Embryonic facial prominence (tissue), 1 donor: ENCODE results near the gene APOL2.
"Not testable (repeated sequence)": the region's sequence is repeated elsewhere in the genome, so short reads cannot be mapped to it uniquely, and the experiment has no call there.

Experiments used
- DNase-seq: peaks from one replicate; pipeline ENCODE4 v3.0.0-alpha.2; 2016; ENCODE audit errors: extremely low spot score

Gene APOL2

DNA sequence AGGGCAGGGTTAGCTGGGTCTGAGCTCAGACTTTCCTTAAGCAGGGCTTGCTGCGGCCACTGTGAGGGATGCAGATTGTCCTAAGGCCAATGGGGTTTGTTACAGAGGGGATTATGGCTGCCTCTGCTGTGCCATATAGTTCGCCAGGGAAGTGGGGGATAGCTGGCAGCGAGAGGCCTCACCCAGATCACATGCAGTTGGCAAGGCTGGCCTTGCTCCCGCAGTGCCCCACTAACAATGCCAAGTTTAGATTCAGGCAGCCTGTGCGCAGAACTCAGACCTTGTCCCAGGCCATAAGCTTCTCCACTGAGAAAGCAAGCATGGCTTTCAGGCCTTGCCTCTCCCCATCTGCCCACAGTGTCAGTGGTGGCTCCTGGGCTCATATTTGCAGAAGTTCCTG lies 4.7 kb upstream of the APOL2 start:
- no peak for DNase-seq

DNA sequence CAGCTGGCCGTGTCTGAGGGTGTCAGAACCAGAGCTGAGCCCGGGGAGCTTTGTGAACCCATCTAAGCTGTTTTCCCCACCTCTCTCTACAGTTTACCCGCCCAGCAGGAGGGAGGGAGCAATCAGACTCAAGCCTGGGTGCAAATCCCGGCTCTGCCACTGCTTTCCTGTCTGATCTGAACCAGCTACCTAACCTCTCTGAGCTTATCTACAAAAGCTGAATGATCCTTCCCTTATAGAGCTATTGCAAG lies 252 bp downstream of the APOL2 start:
- DNase-seq = no peak

DNA sequence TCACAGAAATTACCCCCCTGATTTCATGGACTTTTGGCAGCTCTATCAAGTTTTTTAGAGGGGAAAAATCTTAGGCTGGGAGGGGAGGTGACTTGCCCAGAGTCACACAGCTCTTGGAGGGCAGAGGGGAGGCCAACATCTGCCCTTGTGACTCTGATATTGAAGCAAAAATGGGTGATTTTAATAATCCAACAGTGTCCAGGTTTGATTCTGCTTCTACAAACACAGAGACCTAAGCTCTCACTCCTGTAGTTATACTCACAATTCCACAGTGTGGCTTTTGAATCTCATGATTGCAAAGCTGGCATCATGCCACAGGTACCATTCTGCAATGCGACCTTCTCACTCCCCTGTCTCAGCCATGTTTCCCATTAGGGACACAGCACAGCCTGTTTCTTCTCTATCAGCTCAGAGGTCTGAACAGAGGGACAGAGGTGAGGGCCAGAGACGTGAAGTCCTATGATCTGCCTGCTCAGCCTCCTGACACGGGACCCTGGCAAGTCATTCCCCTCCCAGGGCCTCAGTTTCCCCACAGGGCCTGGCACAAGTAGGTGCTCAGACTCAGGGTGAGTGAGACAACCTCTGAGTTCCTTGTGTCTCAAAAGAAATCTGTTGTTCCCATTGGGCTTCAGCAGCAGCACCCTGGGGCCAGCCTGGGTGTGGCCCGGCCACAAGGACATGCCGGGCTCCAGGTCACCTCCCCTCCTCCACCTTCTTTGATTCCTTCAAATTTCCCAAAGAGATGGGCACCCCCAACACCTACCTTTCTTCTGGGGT lies 766 bp downstream of the APOL2 start:
- DNase-seq = no peak

- no peak for DNase-seq
Observed at GRCh38 chr22:36237462-36238372, 1.6 kb downstream of the APOL2 start.

- DNase-seq = no peak
Observed at GRCh38 chr22:36236388-36237319, 2.7 kb downstream of the APOL2 start.

GRCh38 chr22:36235585-36235984 lies 3.7 kb downstream of the APOL2 start:
- no peak for DNase-seq

- DNase-seq = no peak
Observed at GRCh38 chr22:36234919-36235318, 4.4 kb downstream of the APOL2 start.

GRCh38 chr22:36234213-36234612 lies 5.1 kb downstream of the APOL2 start:
- no peak for DNase-seq

DNA sequence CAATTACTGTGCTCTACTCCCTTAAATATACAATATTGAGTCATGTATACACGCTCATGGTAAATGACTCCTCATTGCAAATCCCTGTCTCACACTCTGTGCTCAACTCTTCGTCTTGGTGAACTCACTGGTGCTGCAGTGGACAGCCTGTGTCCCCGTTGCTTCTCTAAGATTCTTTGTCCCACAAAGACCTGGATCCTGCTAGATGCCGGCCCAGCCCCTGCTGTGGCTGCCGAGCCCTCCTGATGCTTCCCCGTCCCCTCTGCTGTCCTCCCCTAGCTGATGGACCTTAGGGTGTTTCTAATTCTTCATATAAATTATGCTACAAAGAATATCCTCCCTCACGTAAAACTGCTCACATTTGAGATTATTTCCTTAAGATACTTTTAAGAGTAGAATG lies 5.5 kb downstream of the APOL2 start:
- no peak for DNase-seq

DNA sequence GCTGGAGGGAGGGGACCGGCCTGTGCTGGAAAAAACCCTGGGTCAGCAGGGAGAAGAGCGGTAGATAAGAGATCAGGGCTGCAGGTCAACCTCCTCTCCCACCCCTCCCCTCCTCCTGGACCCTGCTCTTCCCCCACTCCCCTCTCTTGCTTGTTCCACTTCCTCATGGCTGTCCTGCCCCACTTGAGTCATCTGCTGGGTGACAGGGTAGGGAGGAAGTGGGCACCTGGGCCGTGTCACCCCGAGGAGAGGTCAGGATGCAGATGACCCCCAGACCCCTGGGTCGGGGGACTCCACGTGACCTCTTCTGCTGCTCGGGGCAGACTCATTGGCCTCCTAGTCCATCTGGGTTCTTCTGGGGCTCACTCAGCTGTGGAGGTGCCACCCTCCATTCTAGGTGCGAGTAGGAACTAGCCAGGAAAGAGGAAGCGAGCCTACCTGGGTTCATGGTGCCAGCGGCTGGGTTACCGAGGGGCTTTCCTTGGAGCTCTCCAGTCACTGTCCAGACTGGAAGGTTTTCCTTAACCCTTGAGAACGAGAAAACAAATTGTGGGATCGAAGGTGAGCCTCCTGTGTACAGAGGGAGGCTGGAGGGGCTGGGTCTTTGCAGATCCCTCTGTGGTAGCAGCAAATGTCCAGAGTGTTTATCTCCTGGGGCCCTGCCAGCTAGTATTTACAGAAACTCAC lies 6.5 kb downstream of the APOL2 start:
- no peak for DNase-seq

DNA sequence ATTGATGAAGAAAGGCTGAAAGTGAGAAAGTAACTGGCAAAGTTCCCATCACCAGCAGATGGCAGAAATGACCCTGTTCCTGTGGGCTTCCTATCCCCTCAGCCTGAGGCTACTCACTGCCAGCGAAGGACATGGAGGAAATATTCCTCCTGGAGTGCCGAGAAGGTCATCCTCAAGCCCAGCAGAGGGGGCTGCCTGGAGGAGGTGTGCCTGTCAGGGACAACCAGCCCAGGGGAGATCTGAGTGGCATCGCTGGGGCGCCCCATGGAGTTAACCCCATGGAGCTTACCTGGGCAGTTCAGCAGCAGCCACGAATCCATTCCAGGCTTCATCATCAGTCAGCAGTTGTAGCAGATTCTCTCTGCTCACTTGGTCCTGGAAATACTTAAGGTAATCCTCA lies 8.3 kb downstream of the APOL2 start:
- not testable (repeated sequence) for DNase-seq

DNA sequence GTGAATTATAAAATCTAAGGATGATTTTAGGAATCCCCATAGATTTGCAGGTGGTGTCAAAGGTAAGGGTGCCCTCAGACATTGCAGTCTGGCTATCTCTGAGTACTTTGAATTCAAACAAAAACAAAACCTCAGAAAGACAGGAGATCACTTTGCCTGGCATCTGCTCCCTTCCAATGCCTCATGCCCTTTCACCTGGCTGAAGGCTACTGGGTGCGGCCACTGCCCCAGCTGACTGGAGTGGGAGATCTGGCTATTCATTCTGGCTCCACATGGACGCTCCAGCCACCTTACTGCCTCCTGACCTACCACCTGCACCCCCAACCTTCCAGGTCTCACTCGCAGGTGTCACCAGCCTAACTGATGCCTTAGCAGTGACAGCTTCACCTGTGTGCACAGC lies 9.7 kb downstream of the APOL2 start:
- DNase-seq = not testable (repeated sequence)

DNA sequence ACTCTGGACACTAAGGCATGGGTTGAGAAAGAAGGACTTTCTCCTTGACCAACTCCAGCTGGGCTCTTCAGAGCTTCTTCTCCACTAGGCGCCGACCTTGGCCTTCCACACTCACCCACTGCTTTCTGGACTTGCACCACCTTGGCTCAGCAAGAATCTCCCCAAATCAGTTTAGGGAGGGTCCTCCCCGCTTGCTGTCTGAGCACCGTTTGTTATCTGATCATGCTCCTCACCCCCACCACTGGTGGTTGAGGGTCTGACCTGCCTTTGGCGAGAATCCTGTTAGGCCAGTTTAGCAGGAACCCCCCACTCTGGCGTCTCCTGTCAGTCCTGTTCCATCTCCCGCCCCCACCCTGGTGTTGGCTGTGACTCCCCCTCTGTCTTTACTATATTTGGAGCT lies 10.4 kb downstream of the APOL2 start:
- no peak for DNase-seq

GRCh38 chr22:36228369-36228768 lies 11.0 kb downstream of the APOL2 start:
- DNase-seq = not testable (repeated sequence)

- DNase-seq = no peak
Observed at GRCh38 chr22:36227806-36228205, 11.5 kb downstream of the APOL2 start.

- no peak for DNase-seq
Observed at GRCh38 chr22:36227396-36227795, 11.9 kb downstream of the APOL2 start.

DNA sequence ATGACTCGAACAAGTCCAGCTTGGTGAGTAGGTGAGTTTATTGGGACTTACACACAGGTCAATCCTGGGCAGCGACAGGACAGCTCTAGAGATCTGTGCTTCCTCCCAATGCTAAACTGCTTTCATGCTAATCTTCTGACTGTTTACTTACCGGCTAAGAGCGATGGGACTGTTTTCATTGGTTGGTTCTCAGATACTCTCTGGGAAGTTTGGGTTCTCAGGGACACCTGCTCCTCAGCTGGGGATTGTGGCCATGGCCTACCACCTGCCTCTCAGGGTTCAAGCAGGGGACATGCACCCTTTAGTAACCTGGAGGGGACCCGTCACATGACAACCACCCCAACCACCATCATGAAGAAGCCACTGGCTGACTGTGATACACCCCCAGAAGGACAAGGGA lies 13.1 kb downstream of the APOL2 start:
- no peak for DNase-seq

DNA sequence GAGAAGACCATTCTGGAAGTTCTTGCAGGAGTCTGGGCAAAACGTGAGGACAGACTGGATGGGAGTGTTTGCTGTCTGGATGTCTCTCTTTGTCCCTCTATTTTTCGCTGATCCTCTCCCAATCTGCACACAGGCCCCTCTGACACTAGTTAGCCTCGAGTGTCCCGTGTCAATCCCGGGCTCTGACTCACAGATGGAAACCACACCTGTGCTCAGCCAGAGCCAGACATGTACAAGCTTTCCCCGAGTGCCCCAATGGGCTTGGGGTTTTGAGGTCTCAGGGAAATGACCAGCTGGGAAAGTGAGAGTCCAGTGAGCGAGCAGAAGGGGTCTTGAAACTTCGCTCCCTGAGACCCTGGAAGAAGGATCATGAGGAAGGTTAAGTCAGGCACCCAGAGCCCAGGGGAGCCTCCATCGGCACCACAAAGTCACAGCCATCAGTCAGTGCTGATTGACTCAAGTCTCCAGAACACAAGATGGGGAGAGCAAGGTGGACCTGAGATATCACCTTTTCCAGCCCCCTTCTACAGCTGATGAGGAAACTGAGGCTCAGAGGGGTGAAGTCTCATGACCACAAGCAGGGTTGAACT lies 13.9 kb downstream of the APOL2 start:
- DNase-seq = no peak

GRCh38 chr22:36224245-36224644 lies 15.1 kb downstream of the APOL2 start:
- DNase-seq = no peak

- DNase-seq = no peak
Observed at GRCh38 chr22:36223504-36223903, 15.8 kb downstream of the APOL2 start.

GRCh38 chr22:36222887-36223450 lies 16.4 kb downstream of the APOL2 start:
- no peak for DNase-seq
